Measurements from ENCODE around the gene OSBPL5. TPM values are rescaled to one million over a fixed set of nuclear protein-coding genes. Genes with fewer than 3 reads are reported as not detected.
A peak's percentile ranks its signal among the peaks of the same experiment; 100 is the strongest.
"Not testable (repeated sequence)": the region's sequence is repeated elsewhere in the genome, so short reads cannot be mapped to it uniquely, and the experiment has no call there.

OSBPL5 gene
- total and polyA plus RNA-seq, 8 donors = 8.6 to 127 (median 25.2) TPM

DNA sequence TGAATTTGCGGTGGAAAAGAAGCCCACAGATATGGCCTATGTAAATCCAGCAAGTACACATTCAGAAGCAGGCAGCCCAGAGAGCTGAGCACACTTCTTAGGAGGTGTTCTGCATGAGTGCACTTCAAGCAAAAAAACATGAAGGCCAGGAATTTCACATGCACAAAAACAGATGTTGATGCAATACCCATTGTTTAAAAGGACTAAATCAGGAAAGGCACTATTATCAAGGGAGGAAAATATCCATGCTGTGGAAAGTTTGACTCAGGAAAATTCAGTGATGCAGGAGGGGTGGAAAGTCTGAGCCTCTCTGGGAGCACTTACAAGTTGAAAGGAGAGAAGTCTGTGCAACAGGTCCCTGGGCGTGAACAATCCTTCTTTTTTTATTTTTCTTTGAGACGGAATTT, 92.1 kb downstream of the OSBPL5 start:
- Histone ChIP-seq H3K4me1 (no peaks in the 10 kb centered on the region), H3K27me3 (peaks cover 0 to under 1% (median 0%) of the 10 kb centered on the region in 3 donors), H3K36me3 (no peaks in the 10 kb centered on the region), H3K9me3 (no peaks in the 10 kb centered on the region), H3K27ac (peak overlapping the region in 1 of 5 donors; percentile 30), H3K4me3 (no peak overlapping the region)
- DNase-seq = peak in 1 of 2 donors; percentile 47
- intact Hi-C loops (cut with DNase I; ENCODE audit: low total_unique reads) = no loop called here
- TF ChIP-seq, protein P1, sequence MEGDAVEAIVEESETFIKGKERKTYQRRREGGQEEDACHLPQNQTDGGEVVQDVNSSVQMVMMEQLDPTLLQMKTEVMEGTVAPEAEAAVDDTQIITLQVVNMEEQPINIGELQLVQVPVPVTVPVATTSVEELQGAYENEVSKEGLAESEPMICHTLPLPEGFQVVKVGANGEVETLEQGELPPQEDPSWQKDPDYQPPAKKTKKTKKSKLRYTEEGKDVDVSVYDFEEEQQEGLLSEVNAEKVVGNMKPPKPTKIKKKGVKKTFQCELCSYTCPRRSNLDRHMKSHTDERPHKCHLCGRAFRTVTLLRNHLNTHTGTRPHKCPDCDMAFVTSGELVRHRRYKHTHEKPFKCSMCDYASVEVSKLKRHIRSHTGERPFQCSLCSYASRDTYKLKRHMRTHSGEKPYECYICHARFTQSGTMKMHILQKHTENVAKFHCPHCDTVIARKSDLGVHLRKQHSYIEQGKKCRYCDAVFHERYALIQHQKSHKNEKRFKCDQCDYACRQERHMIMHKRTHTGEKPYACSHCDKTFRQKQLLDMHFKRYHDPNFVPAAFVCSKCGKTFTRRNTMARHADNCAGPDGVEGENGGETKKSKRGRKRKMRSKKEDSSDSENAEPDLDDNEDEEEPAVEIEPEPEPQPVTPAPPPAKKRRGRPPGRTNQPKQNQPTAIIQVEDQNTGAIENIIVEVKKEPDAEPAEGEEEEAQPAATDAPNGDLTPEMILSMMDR (IDR thresholded peaks at IDR 0.05) = no peak
- TF ChIP-seq POLR2AphosphoS5 (IDR thresholded peaks at IDR 0.05) (no peak), POLR2A (IDR thresholded peaks at IDR 0.05) (no peak), EP300 (IDR thresholded peaks at IDR 0.05) (no peak)
- WGBS, 5 donors = 75 to 82% (median 78%) methylated on average over 3 of the region's 3 CpGs

DNA sequence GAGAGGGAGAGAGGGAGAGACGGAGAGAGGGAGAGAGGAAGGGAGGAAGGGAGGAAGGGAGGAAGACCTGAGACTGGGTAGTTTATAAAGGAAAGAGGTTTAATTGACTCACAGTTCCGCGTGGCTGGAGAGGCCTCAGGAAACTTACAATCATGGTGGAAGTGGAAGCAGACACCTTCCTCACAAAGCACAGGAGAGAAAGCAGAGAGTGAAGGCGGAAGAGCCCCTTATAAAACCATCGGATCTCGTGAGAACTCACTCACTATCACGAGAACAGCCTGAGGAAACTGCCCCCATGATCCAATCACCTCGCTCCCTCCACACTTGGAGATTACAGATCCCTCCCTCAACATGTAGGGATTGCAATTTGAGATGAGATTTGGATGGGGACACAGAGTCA, 95.7 kb downstream of the OSBPL5 start:
- H3K36me3 ChIP-seq = no peaks in the 10 kb centered on the region
- TF ChIP-seq, protein P1 (IDR thresholded peaks at IDR 0.05) = no peak
- TF ChIP-seq POLR2AphosphoS5 (IDR thresholded peaks at IDR 0.05) (no peak), POLR2A (IDR thresholded peaks at IDR 0.05) (no peak), EP300 (IDR thresholded peaks at IDR 0.05) (no peak)

DNA sequence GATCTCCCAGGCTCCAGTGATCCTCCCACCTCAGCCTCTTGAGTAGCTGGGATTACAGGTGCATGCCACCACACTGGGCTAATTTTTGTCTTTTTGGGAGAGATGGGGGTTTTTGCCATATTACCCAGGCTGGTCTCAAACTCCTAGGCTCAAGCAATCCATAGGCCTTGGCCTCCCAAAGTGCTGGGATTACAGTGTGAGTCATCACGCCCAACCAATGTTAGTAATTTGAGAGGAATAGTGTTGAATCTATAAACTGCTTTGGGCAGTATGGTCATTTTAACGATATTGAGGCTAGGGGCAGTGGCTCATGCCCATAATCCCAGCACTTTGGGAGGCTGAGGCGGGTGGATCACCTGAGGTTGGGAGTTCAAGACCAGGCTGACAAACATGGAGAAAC, 98.8 kb downstream of the OSBPL5 start:
- H3K4me3 ChIP-seq; H3K9me3 ChIP-seq; H3K27ac ChIP-seq; intact Hi-C loops (cut with DNase I; ENCODE audit: low total_unique reads); H3K36me3 ChIP-seq; DNase-seq; H3K4me1 ChIP-seq: not testable (repeated sequence)
- H3K27me3 ChIP-seq = peaks cover 0 to 10% (median 0%) of the 10 kb centered on the region in 3 donors
- 92 to 99% (median 95%) methylated on average over 3 of the region's 3 CpGs for WGBS, 5 donors

More for the DNA sequence above, 95.7 kb downstream of the OSBPL5 start:
- no peak overlapping the region for H3K27ac ChIP-seq
- DNase-seq = no peak
- intact Hi-C loops (cut with DNase I; ENCODE audit: low total_unique reads) = no loop called here
- no peaks in the 10 kb centered on the region for H3K9me3 ChIP-seq
- WGBS, 5 donors = 79 to 83% (median 81%) methylated on average over 7 to 8 of the region's 8 CpGs
- peaks cover 0 to 10% (median 0%) of the 10 kb centered on the region in 3 donors for H3K27me3 ChIP-seq
- no peak overlapping the region for H3K4me3 ChIP-seq
- H3K4me1 ChIP-seq = no peaks in the 10 kb centered on the region

DNA sequence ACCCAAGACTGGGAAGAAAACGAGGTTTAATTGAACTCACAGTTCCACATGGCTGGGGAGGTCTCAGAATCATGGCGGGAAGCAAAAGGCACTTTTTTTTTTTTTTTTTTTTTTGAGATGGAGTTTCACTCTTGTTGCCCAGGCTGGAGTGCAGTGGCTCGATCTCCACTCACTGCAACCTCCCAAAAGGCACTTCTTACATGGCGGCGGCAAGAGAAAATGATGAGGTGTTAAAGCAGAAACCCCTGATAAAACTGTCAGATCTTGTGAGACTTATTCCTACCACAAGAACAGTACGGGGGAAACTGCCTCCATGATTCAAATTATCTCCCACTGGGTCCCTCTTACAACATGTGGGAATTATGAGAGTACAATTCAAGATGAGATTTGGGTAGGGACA, 100.4 kb downstream of the OSBPL5 start:
- 85 to 94% (median 90%) methylated on average over 6 of the region's 6 CpGs for WGBS, 5 donors
- H3K4me1 ChIP-seq; intact Hi-C loops (cut with DNase I; ENCODE audit: low total_unique reads); H3K27ac ChIP-seq; H3K36me3 ChIP-seq; DNase-seq; H3K4me3 ChIP-seq; H3K9me3 ChIP-seq: not testable (repeated sequence)
- H3K27me3 ChIP-seq = peaks cover 0 to 10% (median 0%) of the 10 kb centered on the region in 3 donors

DNA sequence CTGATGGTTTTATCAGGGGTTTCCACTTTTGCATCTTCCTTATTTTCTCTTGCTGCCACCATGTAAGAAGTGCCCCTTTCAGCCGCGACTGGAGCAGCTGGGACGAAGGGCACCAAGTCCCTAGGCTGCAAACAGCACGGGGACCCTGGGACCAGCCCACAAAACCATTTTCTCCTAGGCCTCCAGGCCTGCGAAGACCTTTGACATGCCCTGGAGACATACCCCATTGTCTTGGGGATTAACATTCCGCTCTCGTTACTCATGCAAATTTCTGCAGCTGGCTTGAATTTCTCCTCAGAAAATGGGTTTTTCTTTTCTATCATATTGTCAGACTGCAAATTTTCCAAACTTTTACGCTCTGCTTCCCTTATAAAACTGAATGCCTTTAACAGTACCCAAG, 101.2 kb downstream of the OSBPL5 start:
- intact Hi-C loops (cut with DNase I; ENCODE audit: low total_unique reads); H3K27ac ChIP-seq; H3K4me1 ChIP-seq; H3K36me3 ChIP-seq; H3K4me3 ChIP-seq; DNase-seq; H3K9me3 ChIP-seq: not testable (repeated sequence)
- peaks cover 0 to 10% (median 0%) of the 10 kb centered on the region in 3 donors for H3K27me3 ChIP-seq
- WGBS, 5 donors = 74 to 85% (median 77%) methylated on average over 8 of the region's 8 CpGs

DNA sequence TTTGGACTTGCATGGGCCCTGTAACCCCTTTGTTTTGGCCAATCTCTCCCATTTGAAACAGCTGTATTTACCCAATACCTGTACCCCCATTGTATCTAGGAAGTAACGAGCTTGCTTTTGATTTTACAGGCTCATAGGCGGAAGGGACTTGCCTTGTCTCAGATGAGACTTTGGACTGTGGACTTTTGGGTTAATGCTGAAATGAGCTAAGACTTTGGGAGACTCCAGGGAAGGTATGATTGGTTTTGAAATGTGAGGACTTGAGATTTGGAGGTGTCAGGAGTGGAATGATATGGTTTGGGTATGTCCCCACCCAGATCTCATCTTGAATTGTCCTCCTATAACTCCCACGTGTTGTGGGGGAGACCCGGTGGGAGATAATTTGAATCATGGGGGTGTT, 101.7 kb downstream of the OSBPL5 start:
- not testable (repeated sequence) for DNase-seq

More for the DNA sequence above, 101.7 kb downstream of the OSBPL5 start:
- H3K27ac ChIP-seq; intact Hi-C loops (cut with DNase I; ENCODE audit: low total_unique reads); H3K4me3 ChIP-seq; H3K9me3 ChIP-seq; H3K4me1 ChIP-seq; H3K36me3 ChIP-seq: not testable (repeated sequence)
- 69 to 74% (median 70%) methylated on average over 4 of the region's 4 CpGs for WGBS, 5 donors
- H3K27me3 ChIP-seq = peaks cover 0 to 10% (median 0%) of the 10 kb centered on the region in 3 donors

Data from stomach (tissue), 9 donors.